LNCaP clone FGC (cell line): ENCODE data around the gene CLDN24.

Experiments used
- DNase-seq: peaks from one replicate; pipeline ENCODE4 v3.0.0-alpha.2; 2011; ENCODE audit warnings: low read depth
- H3K4me3 ChIP-seq: 2 replicates; pipeline ENCODE4 v1.5.1; 2011; ENCODE audit warnings: mild to moderate bottlenecking, low read depth, low read length, control low read depth
- CTCF ChIP-seq: IDR thresholded peaks from 2 replicates; pipeline ENCODE4 v1.5.1; 2012; ENCODE audit warnings: mild to moderate bottlenecking; ENCODE audit not compliant: control insufficient read depth, insufficient read depth; ENCODE audit errors: extremely low read depth

The CLDN24 gene

GRCh38 chr4:183360161-183360919 lies 38.1 kb upstream of the CLDN24 start:
- H3K4me3 ChIP-seq = no peak overlapping the region
- DNase-seq = no peak
- TF ChIP-seq CTCF = no peak

- no peak for DNase-seq
- TF ChIP-seq CTCF = no peak
- H3K4me3 ChIP-seq = no peak overlapping the region
Observed at GRCh38 chr4:183358215-183358755, 36.1 kb upstream of the CLDN24 start.

- no peak overlapping the region for H3K4me3 ChIP-seq
- DNase-seq = no peak
- no peak for TF ChIP-seq CTCF
Observed at GRCh38 chr4:183356931-183357675, 34.9 kb upstream of the CLDN24 start.

- TF ChIP-seq CTCF = no peak
- no peak for DNase-seq
- H3K4me3 ChIP-seq = no peak overlapping the region
Observed at GRCh38 chr4:183356173-183356830, 34.1 kb upstream of the CLDN24 start.

GRCh38 chr4:183355405-183355804 lies 33.2 kb upstream of the CLDN24 start:
- H3K4me3 ChIP-seq = no peak overlapping the region
- no peak for DNase-seq
- no peak for TF ChIP-seq CTCF

GRCh38 chr4:183354219-183354618 lies 32.0 kb upstream of the CLDN24 start:
- DNase-seq = no peak
- H3K4me3 ChIP-seq = no peak overlapping the region
- no peak for TF ChIP-seq CTCF
